ENCODE data around the gene AMY1A.
"Not testable (repeated sequence)": the region's sequence is repeated elsewhere in the genome, so short reads cannot be mapped to it uniquely, and the experiment has no call there.

DNA sequence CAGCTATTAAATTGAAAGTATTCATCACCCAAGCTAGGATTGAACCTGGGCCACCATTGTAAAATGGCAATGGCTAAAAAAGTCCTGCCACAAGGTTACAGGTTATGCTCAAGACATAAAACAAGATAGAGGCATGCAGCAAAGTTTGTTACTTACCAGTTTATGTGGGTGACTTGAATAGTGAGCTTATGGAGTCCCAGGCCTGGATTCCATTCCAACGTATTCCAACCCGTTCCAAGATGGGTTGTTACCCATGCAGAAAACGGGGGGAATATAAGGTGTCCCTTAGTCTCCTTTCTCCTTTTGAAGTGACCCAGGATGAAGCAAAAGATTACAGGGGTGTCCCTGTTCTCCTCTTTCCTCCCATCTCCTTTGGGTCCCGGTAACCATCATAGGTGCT lies 28.1 kb upstream of the AMY1A start:
- TF ChIP-seq, protein P1, sequence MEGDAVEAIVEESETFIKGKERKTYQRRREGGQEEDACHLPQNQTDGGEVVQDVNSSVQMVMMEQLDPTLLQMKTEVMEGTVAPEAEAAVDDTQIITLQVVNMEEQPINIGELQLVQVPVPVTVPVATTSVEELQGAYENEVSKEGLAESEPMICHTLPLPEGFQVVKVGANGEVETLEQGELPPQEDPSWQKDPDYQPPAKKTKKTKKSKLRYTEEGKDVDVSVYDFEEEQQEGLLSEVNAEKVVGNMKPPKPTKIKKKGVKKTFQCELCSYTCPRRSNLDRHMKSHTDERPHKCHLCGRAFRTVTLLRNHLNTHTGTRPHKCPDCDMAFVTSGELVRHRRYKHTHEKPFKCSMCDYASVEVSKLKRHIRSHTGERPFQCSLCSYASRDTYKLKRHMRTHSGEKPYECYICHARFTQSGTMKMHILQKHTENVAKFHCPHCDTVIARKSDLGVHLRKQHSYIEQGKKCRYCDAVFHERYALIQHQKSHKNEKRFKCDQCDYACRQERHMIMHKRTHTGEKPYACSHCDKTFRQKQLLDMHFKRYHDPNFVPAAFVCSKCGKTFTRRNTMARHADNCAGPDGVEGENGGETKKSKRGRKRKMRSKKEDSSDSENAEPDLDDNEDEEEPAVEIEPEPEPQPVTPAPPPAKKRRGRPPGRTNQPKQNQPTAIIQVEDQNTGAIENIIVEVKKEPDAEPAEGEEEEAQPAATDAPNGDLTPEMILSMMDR (IDR thresholded peaks at IDR 0.05; ENCODE audit: extremely low read depth in 1 of 2, insufficient read depth in 1 of 2, low read depth in 1 of 2, low read length in 2 of 2) = not testable (repeated sequence)
- TF ChIP-seq EZH2 (IDR thresholded peaks at IDR 0.05; ENCODE audit: borderline replicate concordance, low read depth, low read length, severe bottlenecking); POLR2A (IDR thresholded peaks at IDR 0.05; ENCODE audit: low read depth, low read length); GATA2 (IDR thresholded peaks at IDR 0.05; ENCODE audit: insufficient read depth, insufficient read length, low read depth, low read length); MAX (IDR thresholded peaks at IDR 0.05; ENCODE audit: insufficient read depth, insufficient read length); POLR2AphosphoS5 (IDR thresholded peaks at IDR 0.05; ENCODE audit: insufficient read depth, low read depth, low read length); JUN (IDR thresholded peaks at IDR 0.05; ENCODE audit: borderline replicate concordance, insufficient read depth, insufficient read length, low read depth); MYC (IDR thresholded peaks at IDR 0.05; ENCODE audit: low read depth, low read length): not testable (repeated sequence)
